Peyer's patch (tissue), 4 donors: Measurements from ENCODE around the gene CPNE6.

Source experiments
- POLR2A ChIP-seq, 2 donors: fragments of 450-650 bp; IDR thresholded peaks; one replicate each; pipeline ENCODE4 v1.5.1; 2017; ENCODE audit warnings: antibody characterized with exemption in 2 of 2, mild to moderate bottlenecking in 2 of 2, moderate library complexity in 2 of 2
- TF ChIP-seq, protein P1 (sequence below), 6 experiments: fragments of 450-650 bp in 4 of 6; fragments of 200-600 bp in 2 of 6; sonication (generic) in 1 of 6; IDR thresholded peaks; one replicate each; pipeline ENCODE4 v1.5.1; 2017 to 2019; ENCODE audit warnings: antibody characterized with exemption in 6 of 6, mild to moderate bottlenecking in 3 of 6, moderate library complexity in 1 of 6

- TF ChIP-seq, protein P1, sequence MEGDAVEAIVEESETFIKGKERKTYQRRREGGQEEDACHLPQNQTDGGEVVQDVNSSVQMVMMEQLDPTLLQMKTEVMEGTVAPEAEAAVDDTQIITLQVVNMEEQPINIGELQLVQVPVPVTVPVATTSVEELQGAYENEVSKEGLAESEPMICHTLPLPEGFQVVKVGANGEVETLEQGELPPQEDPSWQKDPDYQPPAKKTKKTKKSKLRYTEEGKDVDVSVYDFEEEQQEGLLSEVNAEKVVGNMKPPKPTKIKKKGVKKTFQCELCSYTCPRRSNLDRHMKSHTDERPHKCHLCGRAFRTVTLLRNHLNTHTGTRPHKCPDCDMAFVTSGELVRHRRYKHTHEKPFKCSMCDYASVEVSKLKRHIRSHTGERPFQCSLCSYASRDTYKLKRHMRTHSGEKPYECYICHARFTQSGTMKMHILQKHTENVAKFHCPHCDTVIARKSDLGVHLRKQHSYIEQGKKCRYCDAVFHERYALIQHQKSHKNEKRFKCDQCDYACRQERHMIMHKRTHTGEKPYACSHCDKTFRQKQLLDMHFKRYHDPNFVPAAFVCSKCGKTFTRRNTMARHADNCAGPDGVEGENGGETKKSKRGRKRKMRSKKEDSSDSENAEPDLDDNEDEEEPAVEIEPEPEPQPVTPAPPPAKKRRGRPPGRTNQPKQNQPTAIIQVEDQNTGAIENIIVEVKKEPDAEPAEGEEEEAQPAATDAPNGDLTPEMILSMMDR (IDR thresholded peaks at IDR 0.05), result no peak
- TF ChIP-seq POLR2A (IDR thresholded peaks at IDR 0.05), result no peak
Observed at GRCh38 chr14:24092505-24093206, 21.3 kb downstream of the CPNE6 start.
